Muscle of leg (tissue), 11 donors: ENCODE data around the gene RAET1G. TPM values are rescaled to one million over a fixed set of nuclear protein-coding genes. Genes with fewer than 3 reads are reported as not detected.

Experiments
- DNase-seq: peaks from one replicate; pipeline ENCODE4 v3.0.0; 2013
- H3K27ac ChIP-seq: one replicate; pipeline ENCODE4 v1.5.1; 2013; ENCODE audit warnings: mild to moderate bottlenecking, low read length, control low read depth
- H3K27me3 ChIP-seq: one replicate; pipeline ENCODE4 v1.6.1; 2013; ENCODE audit warnings: low read length; ENCODE audit not compliant: control insufficient read depth, insufficient read depth
- H3K36me3 ChIP-seq: one replicate; pipeline ENCODE4 v1.6.1; 2013; ENCODE audit warnings: low read length; ENCODE audit not compliant: control insufficient read depth, insufficient read depth
- H3K4me1 ChIP-seq: one replicate; pipeline ENCODE4 v1.6.1; 2013; ENCODE audit warnings: low read length; ENCODE audit not compliant: control insufficient read depth, insufficient read depth
- H3K4me3 ChIP-seq: one replicate; pipeline ENCODE4 v1.5.1; 2013; ENCODE audit warnings: low read length, control low read depth
- H3K9me3 ChIP-seq: replicated peaks from 2 replicates; pipeline ENCODE4 v1.6.1; 2013; ENCODE audit warnings: low read depth, low read length; ENCODE audit not compliant: control insufficient read depth
- WGBS: methylation state at CpG from one replicate; pipeline ENCODE4 v1.1.5; 2013; ENCODE audit warnings: missing lambda C conversion rate; ENCODE audit not compliant: insufficient coverage; 5-methylcytosine and 5-hydroxymethylcytosine counted together
- polyA plus RNA-seq, 8 donors: library from polyadenylated mRNA; unstranded; fragments of 120-200 nt; gene quantifications; one replicate each; pipeline versions ENCODE4 v1.2.1 to v1.2.3, GENCODE V29; 2013; ENCODE audit warnings: inconsistent platforms in 1 of 8, low replicate concordance in 1 of 8; ENCODE audit not compliant: insufficient read length in 8 of 8, insufficient read depth in 1 of 8
- total RNA-seq: library from RNA; stranded (reverse); fragments of 120-200 nt; gene quantifications from one replicate; pipeline ENCODE4 v1.2.4, GENCODE V29; 2013

RAET1G gene
- total and polyA plus RNA-seq, 9 donors = 0.09 to 0.27 (median 0.17) TPM; not detected in 1

DNA sequence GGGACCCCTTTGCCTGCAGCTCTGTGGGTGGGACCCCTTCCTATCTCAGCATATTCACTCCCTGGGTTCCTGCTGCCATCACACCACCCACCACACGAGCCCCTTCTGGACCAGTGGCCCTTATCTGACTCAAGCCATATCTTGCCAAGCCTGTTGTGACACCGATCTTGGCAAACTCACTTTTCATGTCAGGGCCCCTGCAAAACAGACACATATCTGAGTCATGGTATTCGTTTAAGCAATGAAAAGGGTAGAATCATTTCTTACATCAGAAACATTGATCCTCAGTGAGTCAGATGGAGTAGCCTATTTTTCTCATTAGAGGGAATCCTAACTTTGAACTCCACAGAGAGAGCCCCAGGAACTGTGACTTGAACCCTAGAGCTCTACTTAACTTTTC lies 35.6 kb downstream of the RAET1G start:
- H3K27me3 ChIP-seq = no peaks in the 10 kb centered on the region
- 86% methylated on average over 1 of the region's 3 CpGs for WGBS
- DNase-seq = no peak
- no peaks in the 10 kb centered on the region for H3K9me3 ChIP-seq
- H3K36me3 ChIP-seq = no peaks in the 10 kb centered on the region
- H3K27ac ChIP-seq = no peak overlapping the region
- H3K4me1 ChIP-seq = no peaks in the 10 kb centered on the region
- H3K4me3 ChIP-seq = no peak overlapping the region

DNA sequence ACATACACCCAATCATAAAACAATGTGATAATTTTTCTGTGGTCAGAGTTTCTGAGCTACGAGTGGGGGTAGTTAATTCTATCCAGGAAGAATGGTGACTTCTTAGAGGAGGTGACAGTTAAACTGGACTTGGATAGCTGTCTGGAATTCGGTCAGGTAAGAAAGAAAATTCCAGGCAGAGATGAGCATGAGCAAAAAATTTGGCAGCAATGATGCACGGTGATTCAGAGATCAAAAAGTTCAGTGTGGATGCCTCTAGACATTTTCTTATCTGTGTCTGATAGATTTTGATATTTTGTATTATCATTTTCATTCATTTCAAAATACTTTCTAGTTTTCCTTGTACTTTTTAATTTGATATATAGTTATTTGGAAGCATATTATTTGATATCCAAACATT lies 37.0 kb downstream of the RAET1G start:
- DNase-seq = no peak
- Histone ChIP-seq H3K27ac (no peak overlapping the region), H3K4me3 (no peak overlapping the region), H3K9me3 (no peaks in the 10 kb centered on the region), H3K27me3 (no peaks in the 10 kb centered on the region), H3K36me3 (no peaks in the 10 kb centered on the region), H3K4me1 (no peaks in the 10 kb centered on the region)
- 88% methylated on average over 1 of the region's 3 CpGs for WGBS

DNA sequence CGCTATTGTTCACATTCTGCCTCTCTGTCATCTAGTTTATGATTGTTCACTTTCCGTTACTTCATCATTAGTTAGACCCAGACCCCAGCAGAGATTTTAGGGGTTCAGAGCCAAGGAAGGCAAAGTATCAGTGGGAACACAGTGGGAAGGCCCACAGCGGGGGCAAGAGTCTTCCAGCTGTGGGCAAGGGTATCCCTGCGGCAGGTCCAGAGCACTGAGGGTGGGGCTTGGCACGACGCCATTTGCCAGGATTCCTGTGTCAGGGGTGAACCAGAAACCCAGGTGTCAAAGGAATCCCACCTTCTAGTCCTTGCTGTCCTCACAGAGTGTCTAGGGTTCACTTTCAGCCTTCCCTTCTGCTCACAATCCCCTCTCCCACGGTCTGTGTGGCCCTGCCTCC lies 38.3 kb downstream of the RAET1G start:
- no peak overlapping the region for H3K27ac ChIP-seq
- no peak overlapping the region for H3K4me3 ChIP-seq
- DNase-seq = no peak
- H3K9me3 ChIP-seq = no peaks in the 10 kb centered on the region
- no peaks in the 10 kb centered on the region for H3K27me3 ChIP-seq
- no peaks in the 10 kb centered on the region for H3K4me1 ChIP-seq
- H3K36me3 ChIP-seq = no peaks in the 10 kb centered on the region
- WGBS = 69% methylated on average over 6 of the region's 7 CpGs

DNA sequence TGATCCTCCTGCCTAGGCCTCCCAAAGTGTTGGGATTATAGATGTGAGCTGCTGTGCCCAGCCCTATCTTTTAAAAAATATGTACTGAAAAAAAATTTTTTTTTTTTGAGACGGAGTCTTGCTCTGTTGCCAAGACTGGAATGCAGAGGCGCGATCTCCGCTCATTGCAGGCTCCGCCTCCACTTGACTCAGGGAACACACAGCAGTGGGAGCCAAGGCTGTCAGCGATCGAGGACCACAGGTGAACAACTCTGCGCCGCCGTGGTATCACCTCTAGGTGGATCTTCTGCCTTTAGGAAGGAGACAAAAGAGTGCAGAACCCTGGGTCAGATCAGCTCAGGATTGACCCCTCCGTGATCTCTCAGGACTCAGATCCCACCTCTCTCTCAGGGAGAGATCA lies 38.7 kb downstream of the RAET1G start:
- Histone ChIP-seq H3K4me1 (no peaks in the 10 kb centered on the region), H3K36me3 (no peaks in the 10 kb centered on the region), H3K27me3 (no peaks in the 10 kb centered on the region), H3K4me3 (no peak overlapping the region), H3K27ac (no peak overlapping the region), H3K9me3 (no peaks in the 10 kb centered on the region)
- WGBS = 31% methylated on average over 10 of the region's 11 CpGs
- DNase-seq = no peak

DNA sequence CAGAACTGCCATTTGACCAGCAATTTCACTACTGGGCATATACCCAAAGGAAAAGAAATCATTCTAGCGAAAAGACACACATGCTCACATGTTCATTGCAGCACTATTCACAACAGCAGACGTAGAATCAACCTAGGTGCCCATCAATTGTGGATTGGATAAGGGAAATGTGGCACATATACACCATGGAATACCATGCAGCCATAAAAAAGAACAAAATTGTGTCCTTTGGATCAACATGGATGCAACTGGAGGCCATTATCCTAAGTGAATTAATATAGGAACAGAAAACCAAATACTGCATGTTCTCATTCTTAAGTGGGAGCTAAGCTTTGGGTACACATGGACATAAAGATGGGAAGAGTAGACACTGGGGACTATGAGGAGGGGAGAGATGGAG lies 41.1 kb downstream of the RAET1G start:
- H3K36me3 ChIP-seq = no peaks in the 10 kb centered on the region
- peaks cover 3% of the 10 kb centered on the region for H3K27me3 ChIP-seq
- H3K27ac ChIP-seq = no peak overlapping the region
- H3K4me1 ChIP-seq = no peaks in the 10 kb centered on the region
- DNase-seq = no peak
- WGBS = no CpG with 5 or more reads among the region's 2 CpGs
- no peaks in the 10 kb centered on the region for H3K9me3 ChIP-seq
- no peak overlapping the region for H3K4me3 ChIP-seq

DNA sequence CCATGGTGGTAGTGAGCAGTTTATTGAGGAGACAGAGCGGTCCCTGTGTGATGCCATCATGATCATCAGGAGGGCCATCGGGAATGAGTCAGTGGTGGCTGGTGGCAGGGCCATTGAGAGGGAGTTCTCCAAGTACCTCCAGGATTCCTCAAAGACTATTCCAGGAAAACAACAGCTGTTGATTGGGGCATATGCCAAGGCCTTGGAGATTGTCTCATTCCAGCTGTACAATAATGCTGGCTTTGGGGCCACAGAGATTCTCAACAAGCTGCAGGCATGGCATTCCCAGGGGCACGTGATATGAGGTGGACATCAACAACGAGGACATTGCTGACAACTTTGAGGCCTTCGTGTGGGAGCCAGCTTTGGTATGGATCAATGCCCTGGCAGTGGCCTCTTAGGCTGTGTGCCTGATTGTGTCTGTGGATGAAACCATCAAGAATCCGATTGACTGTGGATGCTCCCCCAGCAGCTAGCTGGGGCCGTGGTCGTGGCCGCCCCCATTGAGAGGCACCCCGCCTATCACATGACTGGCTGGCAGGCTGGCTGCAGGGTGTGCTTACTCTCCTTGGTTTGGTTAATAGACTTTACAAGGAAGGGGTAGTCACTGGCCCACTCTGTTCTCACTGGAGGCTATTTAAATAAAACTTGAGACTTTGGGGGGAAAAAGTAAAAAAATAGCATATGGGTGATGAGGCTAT lies 41.7 kb downstream of the RAET1G start:
- no peaks in the 10 kb centered on the region for H3K36me3 ChIP-seq
- no peak for DNase-seq
- H3K4me3 ChIP-seq = no peak overlapping the region
- no peaks in the 10 kb centered on the region for H3K9me3 ChIP-seq
- peaks cover 3% of the 10 kb centered on the region for H3K27me3 ChIP-seq
- H3K27ac ChIP-seq = no peak overlapping the region
- whole genome bisulfite sequencing = 87% methylated on average over 10 of the region's 10 CpGs
- H3K4me1 ChIP-seq = no peaks in the 10 kb centered on the region

DNA sequence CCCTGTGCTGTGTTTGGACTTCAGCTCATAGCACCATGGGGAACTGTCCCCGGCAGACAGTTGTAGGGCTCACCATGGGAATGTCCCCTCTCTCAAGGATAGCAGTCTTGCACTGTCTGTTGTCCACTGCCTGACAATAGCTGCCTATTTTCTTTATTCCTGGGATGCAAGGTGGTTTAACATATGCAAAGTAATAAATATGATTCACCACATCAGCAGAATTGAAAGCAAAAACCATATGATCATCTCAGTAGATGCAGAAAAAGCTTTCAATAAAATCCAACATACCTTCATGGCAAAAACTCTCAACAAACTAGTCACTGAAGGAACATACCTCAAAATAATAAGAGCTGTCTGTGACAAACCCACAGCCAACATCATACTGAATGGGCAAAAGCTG lies 45.3 kb downstream of the RAET1G start:
- Histone ChIP-seq H3K27ac (no peak overlapping the region), H3K4me1 (no peaks in the 10 kb centered on the region), H3K27me3 (peaks cover 3% of the 10 kb centered on the region), H3K36me3 (no peaks in the 10 kb centered on the region), H3K9me3 (peaks cover 2% of the 10 kb centered on the region), H3K4me3 (no peak overlapping the region)
- WGBS = 33% methylated on average over 1 of the region's 1 CpG
- no peak for DNase-seq

DNA sequence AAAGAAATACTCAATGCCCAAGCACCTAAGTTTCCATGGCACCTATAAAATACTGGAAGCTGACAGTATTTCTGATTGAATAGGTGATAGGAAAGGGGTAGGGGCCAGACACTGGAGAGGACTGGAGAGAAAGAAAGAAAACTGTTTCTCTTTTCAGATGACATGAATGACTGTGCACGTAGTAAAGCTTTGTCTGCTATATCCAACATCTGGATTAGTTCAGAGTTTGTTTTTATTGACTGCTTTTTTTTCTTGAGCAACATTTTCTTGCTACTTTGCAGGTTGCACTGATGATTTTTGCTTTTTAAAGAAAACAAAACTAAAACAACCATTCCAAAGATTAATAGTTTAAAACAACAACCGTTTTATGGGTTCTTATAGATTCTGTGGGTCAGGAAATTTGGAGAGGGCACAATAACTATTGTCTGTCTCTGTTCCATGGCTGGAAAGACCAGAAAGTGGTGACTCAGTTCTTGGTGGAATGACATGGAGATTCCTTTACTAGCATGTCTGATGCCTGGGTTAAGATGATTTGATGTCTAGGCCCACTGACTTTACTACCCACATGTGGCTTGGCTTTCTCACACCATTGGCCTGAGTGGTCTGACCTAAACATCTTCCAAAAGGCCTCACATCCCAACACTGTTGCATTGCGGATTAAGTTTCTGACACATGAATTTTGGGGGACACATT lies 46.5 kb downstream of the RAET1G start:
- Histone ChIP-seq H3K9me3 (peaks cover 2% of the 10 kb centered on the region), H3K27me3 (peaks cover 3% of the 10 kb centered on the region), H3K4me3 (no peak overlapping the region), H3K4me1 (no peaks in the 10 kb centered on the region), H3K27ac (no peak overlapping the region), H3K36me3 (no peaks in the 10 kb centered on the region)
- no CpG with 5 or more reads among the region's 3 CpGs for WGBS
- DNase-seq = no peak

DNA sequence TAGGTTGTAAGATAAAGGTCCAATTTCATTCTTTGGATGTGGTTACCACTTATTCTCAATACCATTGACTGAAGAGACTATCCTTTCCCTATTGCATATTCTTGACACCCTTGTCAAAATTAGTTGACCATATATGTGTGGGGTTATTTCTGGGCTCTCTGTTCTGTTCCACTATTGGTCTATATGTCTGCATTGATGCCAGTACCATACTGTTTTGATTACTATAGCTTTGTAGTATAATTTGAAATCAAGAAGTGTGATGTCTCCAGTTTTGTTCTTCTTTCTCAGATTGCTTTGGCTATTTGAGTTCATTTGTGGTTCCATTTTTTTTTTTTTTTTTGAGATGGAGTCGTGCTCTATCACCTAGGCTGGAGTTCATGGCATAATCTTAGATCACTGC lies 50.7 kb downstream of the RAET1G start:
- H3K9me3 ChIP-seq = peaks cover 2% of the 10 kb centered on the region
- no peaks in the 10 kb centered on the region for H3K36me3 ChIP-seq
- no CpG with 5 or more reads among the region's 1 CpG for WGBS
- no peak overlapping the region for H3K4me3 ChIP-seq
- no peaks in the 10 kb centered on the region for H3K27me3 ChIP-seq
- H3K27ac ChIP-seq = no peak overlapping the region
- DNase-seq = no peak
- H3K4me1 ChIP-seq = no peaks in the 10 kb centered on the region

DNA sequence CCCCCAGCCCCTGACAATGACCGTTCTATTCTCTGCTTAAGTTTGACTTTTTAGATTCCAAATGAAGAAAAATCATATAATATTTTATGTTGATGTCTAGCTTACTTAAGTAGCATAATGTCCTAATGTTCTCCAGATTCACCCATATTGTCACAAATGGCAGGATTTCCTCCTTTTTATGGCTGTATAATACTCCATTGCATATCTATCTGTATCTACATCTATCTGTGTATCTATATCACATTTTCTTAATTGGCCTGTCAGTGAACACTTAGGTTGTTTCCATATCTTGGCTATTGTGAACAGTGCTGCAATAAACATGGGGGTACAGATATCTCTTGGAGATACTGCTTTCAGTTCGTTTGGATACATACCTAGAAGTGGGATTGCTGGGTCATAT lies 51.7 kb downstream of the RAET1G start:
- Histone ChIP-seq H3K4me1 (no peaks in the 10 kb centered on the region), H3K4me3 (no peak overlapping the region), H3K27ac (no peak overlapping the region), H3K27me3 (no peaks in the 10 kb centered on the region), H3K9me3 (peaks cover 2% of the 10 kb centered on the region), H3K36me3 (no peaks in the 10 kb centered on the region)
- WGBS = no CpG with 5 or more reads among the region's 2 CpGs
- no peak for DNase-seq
